ENCODE measurements around the gene KIF26B. TPM values are rescaled to one million over a fixed set of nuclear protein-coding genes. Genes with fewer than 3 reads are reported as not detected.

Gene KIF26B
- total RNA-seq, 1 donor from 2014 or later, result 3.4 TPM

DNA sequence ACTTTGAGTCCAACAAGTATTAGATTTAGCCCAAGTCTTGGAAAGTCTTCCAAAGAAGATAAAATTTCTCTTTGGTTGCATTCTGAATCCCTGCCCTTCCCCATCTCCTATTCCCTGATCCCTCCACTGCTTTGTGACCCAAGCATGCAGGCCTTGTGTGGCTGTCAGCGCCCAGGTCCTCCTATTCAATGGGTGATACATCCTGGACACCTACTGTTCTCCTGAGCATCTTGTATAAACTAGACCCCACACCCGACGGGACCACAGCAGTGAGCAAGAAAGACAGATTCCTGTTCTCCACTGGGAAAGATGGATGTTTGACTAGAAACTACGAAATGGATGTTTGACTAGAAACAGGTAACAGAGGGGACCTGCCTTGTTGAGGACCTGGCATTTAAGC, 136.6 kb downstream of the KIF26B start:
- peaks cover 2% of the 10 kb centered on the region for H3K27me3 Mint-ChIP-seq (ENCODE audit: unreplicated experiment)
- H3K36me3 Mint-ChIP-seq (ENCODE audit: low read depth, unreplicated experiment), result no peaks in the 10 kb centered on the region
- TF ChIP-seq, protein P1, sequence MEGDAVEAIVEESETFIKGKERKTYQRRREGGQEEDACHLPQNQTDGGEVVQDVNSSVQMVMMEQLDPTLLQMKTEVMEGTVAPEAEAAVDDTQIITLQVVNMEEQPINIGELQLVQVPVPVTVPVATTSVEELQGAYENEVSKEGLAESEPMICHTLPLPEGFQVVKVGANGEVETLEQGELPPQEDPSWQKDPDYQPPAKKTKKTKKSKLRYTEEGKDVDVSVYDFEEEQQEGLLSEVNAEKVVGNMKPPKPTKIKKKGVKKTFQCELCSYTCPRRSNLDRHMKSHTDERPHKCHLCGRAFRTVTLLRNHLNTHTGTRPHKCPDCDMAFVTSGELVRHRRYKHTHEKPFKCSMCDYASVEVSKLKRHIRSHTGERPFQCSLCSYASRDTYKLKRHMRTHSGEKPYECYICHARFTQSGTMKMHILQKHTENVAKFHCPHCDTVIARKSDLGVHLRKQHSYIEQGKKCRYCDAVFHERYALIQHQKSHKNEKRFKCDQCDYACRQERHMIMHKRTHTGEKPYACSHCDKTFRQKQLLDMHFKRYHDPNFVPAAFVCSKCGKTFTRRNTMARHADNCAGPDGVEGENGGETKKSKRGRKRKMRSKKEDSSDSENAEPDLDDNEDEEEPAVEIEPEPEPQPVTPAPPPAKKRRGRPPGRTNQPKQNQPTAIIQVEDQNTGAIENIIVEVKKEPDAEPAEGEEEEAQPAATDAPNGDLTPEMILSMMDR (IDR thresholded peaks at IDR 0.05; ENCODE audit: unreplicated experiment), result no peak
- no peaks in the 10 kb centered on the region for H3K9me3 Mint-ChIP-seq (ENCODE audit: unreplicated experiment)
- peaks cover 40% of the 10 kb centered on the region for H3K4me1 Mint-ChIP-seq (ENCODE audit: unreplicated experiment)
- no peak overlapping the region for H3K4me3 Mint-ChIP-seq (ENCODE audit: unreplicated experiment)
- no peak for DNase-seq (ENCODE audit: low spot score)
- no peak overlapping the region for H3K27ac Mint-ChIP-seq (ENCODE audit: unreplicated experiment)

DNA sequence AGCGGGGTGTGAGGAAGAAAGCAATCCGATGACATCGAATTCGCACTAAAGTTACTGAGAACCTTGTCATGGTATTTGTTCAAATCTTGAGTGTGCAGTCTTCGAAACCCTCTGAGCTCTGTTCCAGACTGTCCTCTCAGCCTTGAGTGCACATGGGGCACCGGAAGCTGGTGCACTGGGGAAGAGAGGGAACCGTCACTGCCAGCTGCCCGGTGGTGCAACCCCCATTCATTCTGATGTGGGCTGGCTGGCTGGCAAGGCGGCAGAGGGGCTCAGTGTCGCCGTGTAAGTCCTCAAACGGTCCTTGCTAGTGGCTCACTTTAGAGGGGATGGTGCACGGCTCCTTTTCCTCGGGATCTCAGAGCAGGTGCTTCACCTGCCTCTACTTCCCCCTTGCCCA, 137.4 kb downstream of the KIF26B start:
- DNase-seq (ENCODE audit: low spot score), result no peak
- TF ChIP-seq, protein P1 (IDR thresholded peaks at IDR 0.05; ENCODE audit: unreplicated experiment), result no peak
- Mint-ChIP-seq H3K27ac (ENCODE audit: unreplicated experiment) (no peak overlapping the region), H3K4me3 (ENCODE audit: unreplicated experiment) (no peak overlapping the region), H3K9me3 (ENCODE audit: unreplicated experiment) (no peaks in the 10 kb centered on the region), H3K27me3 (ENCODE audit: unreplicated experiment) (peaks cover 2% of the 10 kb centered on the region), H3K36me3 (ENCODE audit: low read depth, unreplicated experiment) (no peaks in the 10 kb centered on the region), H3K4me1 (ENCODE audit: unreplicated experiment) (peaks cover 40% of the 10 kb centered on the region)

- Mint-ChIP-seq H3K4me3 (ENCODE audit: unreplicated experiment) (no peak overlapping the region), H3K36me3 (ENCODE audit: low read depth, unreplicated experiment) (no peaks in the 10 kb centered on the region), H3K4me1 (ENCODE audit: unreplicated experiment) (peaks cover 40% of the 10 kb centered on the region), H3K9me3 (ENCODE audit: unreplicated experiment) (no peaks in the 10 kb centered on the region), H3K27me3 (ENCODE audit: unreplicated experiment) (peaks cover 2% of the 10 kb centered on the region), H3K27ac (ENCODE audit: unreplicated experiment) (no peak overlapping the region)
- no peak for DNase-seq (ENCODE audit: low spot score)
- TF ChIP-seq, protein P1 (IDR thresholded peaks at IDR 0.05; ENCODE audit: unreplicated experiment), result no peak
Observed at GRCh38 chr1:245292553-245292952, 137.8 kb downstream of the KIF26B start.

- Mint-ChIP-seq H3K4me3 (ENCODE audit: unreplicated experiment) (no peak overlapping the region), H3K27me3 (ENCODE audit: unreplicated experiment) (peaks cover 2% of the 10 kb centered on the region), H3K9me3 (ENCODE audit: unreplicated experiment) (no peaks in the 10 kb centered on the region), H3K27ac (ENCODE audit: unreplicated experiment) (no peak overlapping the region), H3K4me1 (ENCODE audit: unreplicated experiment) (peaks cover 29% of the 10 kb centered on the region), H3K36me3 (ENCODE audit: low read depth, unreplicated experiment) (no peaks in the 10 kb centered on the region)
- no peak for DNase-seq (ENCODE audit: low spot score)
- TF ChIP-seq, protein P1 (IDR thresholded peaks at IDR 0.05; ENCODE audit: unreplicated experiment), result no peak
Observed at GRCh38 chr1:245294020-245294419, 139.2 kb downstream of the KIF26B start.

DNA sequence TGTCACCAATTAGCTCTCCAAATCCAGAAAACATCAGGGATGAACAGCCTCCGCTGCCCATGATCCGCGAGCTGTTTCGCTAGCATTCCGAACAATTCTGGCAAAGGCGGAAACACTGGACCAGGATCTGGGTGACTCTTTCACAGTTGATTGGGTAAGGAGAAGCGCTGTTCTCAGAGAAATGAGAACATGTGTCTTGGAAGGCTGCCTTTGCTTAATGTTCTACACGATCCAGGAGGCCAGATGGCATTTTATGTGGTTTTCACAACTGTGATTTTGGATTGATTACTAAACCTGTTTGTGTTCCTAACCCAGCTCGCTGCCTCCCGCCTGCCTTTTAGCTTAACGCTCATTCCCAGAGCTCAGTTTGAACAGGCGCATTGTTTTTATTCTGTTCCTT, 144.0 kb downstream of the KIF26B start:
- H3K4me3 Mint-ChIP-seq (ENCODE audit: unreplicated experiment), result no peak overlapping the region
- TF ChIP-seq, protein P1 (IDR thresholded peaks at IDR 0.05; ENCODE audit: unreplicated experiment), result no peak
- no peaks in the 10 kb centered on the region for H3K27me3 Mint-ChIP-seq (ENCODE audit: unreplicated experiment)
- peaks cover 9% of the 10 kb centered on the region for H3K4me1 Mint-ChIP-seq (ENCODE audit: unreplicated experiment)
- no peaks in the 10 kb centered on the region for H3K9me3 Mint-ChIP-seq (ENCODE audit: unreplicated experiment)
- no peak for DNase-seq (ENCODE audit: low spot score)
- H3K36me3 Mint-ChIP-seq (ENCODE audit: low read depth, unreplicated experiment), result no peaks in the 10 kb centered on the region
- H3K27ac Mint-ChIP-seq (ENCODE audit: unreplicated experiment), result no peak overlapping the region
